Adipocyte (in vitro differentiated cells): ENCODE data around the gene SARM1.
"Not testable (repeated sequence)": the region's sequence is repeated elsewhere in the genome, so short reads cannot be mapped to it uniquely, and the experiment has no call there.

Experiments
- DNase-seq: peaks from one replicate; pipeline ENCODE4 v3.0.0-alpha.2; 2015; ENCODE audit warnings: low read depth
- H3K27me3 ChIP-seq: replicated peaks from 2 replicates; pipeline ENCODE4 v1.7.0; 2013; ENCODE audit warnings: mild to moderate bottlenecking, low read length, moderate library complexity; ENCODE audit not compliant: control insufficient read depth, insufficient read depth
- H3K36me3 ChIP-seq: 2 replicates; pipeline ENCODE4 v1.7.0; 2013; ENCODE audit warnings: low read length, mild to moderate bottlenecking, moderate library complexity; ENCODE audit not compliant: control insufficient read depth, insufficient read depth, severe bottlenecking
- H3K4me1 ChIP-seq: 2 replicates; pipeline ENCODE4 v1.7.0; 2013; ENCODE audit warnings: mild to moderate bottlenecking, low read length, moderate library complexity; ENCODE audit not compliant: control insufficient read depth, insufficient read depth
- H3K4me3 ChIP-seq: 2 replicates; pipeline ENCODE4 v1.7.0; 2013; ENCODE audit warnings: mild to moderate bottlenecking, low read length, moderate library complexity
- H3K9ac ChIP-seq: 2 replicates; pipeline ENCODE4 v1.7.0; 2013; ENCODE audit warnings: mild to moderate bottlenecking, low read length, moderate library complexity
- H3K9me3 ChIP-seq: 2 replicates; pipeline ENCODE4 v1.7.0; 2013; ENCODE audit warnings: mild to moderate bottlenecking, low read length, moderate library complexity; ENCODE audit not compliant: control insufficient read depth

Gene SARM1

DNA sequence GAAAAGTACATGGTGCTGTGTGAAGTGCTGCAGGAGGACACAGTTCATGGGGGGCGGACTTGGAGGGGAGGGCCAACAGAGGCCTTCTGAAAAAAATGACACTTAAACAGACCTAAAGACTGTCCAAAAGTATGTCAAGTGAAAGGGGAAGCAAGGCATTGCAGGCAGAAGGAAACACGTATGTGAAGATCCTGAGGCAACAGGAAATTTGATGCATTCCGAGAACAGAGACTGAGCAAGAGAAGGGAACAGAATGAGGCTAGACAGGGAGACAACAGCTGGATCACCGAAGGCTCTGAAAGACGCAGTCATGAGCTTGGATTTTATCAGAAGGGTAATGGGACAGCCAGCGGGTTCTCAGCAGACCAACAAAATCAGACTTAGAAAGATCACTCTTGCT, 37.3 kb upstream of the SARM1 start:
- DNase-seq: peak; percentile 37
- peaks cover 24% of the 10 kb centered on the region for H3K36me3 ChIP-seq
- peaks cover 28% of the 10 kb centered on the region for H3K4me1 ChIP-seq
- H3K4me3 ChIP-seq: peak overlapping the region; percentile 98
- no peaks in the 10 kb centered on the region for H3K27me3 ChIP-seq
- no peaks in the 10 kb centered on the region for H3K9me3 ChIP-seq
- H3K9ac ChIP-seq: peak overlapping the region; percentile 89

GRCh38 chr17:28334666-28335200, 36.8 kb upstream of the SARM1 start:
- H3K9ac ChIP-seq: peak overlapping the region; percentile 89
- no peaks in the 10 kb centered on the region for H3K27me3 ChIP-seq
- DNase-seq: peak; percentile 71
- H3K4me3 ChIP-seq: peak overlapping the region; percentile 98
- H3K9me3 ChIP-seq: no peaks in the 10 kb centered on the region
- H3K4me1 ChIP-seq: peaks cover 28% of the 10 kb centered on the region
- peaks cover 20% of the 10 kb centered on the region for H3K36me3 ChIP-seq

DNA sequence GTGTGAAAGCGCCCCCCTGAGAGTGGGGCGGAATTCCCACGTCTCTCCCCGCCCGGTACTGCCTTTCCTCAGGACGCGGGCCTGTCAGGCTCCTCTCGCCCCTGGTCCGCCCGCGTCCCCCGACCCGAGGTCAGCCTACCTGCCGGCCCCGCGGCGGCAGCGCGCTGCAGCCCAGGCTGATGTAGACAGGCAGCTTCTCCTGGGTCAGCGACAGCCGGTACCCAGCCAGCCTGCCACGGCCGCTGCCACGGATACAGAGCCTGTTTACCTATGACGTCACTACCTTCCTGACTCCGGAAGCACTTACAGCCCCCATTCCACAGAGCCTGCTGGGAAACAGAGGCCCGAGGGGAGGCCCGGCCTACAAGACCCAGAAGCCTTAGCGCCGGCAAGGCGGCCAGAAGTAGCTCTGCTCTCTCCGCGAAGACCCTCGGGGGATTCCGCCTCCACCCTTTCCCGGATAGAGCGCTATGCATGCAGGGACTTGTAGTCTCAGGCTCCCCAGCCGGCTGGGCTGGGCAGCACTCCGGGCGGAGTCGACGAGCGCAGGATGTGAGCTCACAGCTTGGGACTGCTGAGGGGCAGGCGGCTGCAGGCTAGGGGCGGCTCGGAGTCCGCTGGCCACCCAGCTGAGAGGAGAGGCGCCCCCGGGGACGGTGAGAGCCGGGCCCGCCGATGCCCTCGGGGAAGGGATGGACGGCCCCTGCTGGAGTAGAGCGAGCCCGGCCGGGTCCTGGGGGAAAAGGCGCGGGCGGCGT, 36.1 kb upstream of the SARM1 start, which contains the start of the genes IFT20 and TNFAIP1:
Gene IFT20 (minus strand): TSS at position 272 of the 758 bp plus-strand sequence. CDS start 3,487 bp downstream, outside the sequence.
Gene TNFAIP1 (plus strand): TSS at position 561 of the 758 bp plus-strand sequence. CDS start 3,761 bp downstream, outside the sequence.
- peaks cover 26% of the 10 kb centered on the region for H3K36me3 ChIP-seq
- no peaks in the 10 kb centered on the region for H3K27me3 ChIP-seq
- peaks cover 28% of the 10 kb centered on the region for H3K4me1 ChIP-seq
- H3K4me3 ChIP-seq: peak within 1 kb of the TSS; percentile 98
- DNase-seq: peak; percentile 100
- no peaks in the 10 kb centered on the region for H3K9me3 ChIP-seq
- H3K9ac ChIP-seq: peak within 1 kb of the TSS; percentile 92

DNA sequence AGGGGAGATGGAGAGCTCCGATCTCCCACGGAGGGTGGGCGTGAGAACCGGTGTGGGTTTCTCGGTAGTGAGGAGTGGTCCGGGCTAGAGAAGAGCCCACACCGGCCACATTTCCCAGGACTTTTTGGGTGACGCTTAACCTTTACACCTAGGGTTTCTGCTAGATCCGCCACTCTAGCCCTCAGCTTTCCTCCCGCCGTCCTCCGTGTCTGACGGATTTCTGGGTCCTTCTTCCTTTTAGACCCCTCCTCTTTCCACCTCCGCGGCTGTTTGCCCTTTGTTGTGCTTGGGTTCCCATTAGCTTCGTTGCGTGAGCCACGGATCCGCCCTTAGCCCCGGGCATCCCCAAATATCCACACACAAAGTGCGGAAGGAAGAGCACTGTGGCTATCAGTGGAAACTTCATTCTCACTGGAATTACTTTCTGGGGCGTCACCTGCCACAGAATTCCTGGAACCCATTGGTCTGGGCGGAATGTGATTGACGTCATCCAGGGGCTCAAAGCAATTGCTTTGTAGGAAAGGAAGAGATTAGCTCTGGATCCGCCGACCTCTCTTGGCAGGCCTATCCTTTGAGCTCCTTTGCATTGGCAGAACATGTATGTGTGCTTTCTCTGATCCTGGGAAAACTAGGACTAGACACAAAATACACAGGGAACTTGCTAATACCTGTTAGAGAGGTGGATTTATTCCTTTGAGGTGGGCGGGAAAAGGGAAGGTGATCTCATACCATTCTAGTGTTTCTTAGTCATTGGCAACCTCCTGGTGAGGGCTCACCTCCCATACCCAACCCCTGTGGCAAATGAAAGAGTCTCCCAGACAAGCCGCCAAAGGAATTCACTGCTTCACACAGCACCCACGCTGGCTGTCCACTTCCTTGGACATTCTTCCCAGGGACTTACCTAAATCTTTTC, 35.3 kb upstream of the SARM1 start:
- Histone ChIP-seq H3K36me3 (peaks cover 25% of the 10 kb centered on the region), H3K4me1 (peaks cover 28% of the 10 kb centered on the region), H3K4me3 (peak overlapping the region; percentile 98), H3K27me3 (no peaks in the 10 kb centered on the region), H3K9ac (peak overlapping the region; percentile 92), H3K9me3 (no peaks in the 10 kb centered on the region)
- DNase-seq: peak; percentile 90

GRCh38 chr17:28338056-28338768, 33.3 kb upstream of the SARM1 start:
- Histone ChIP-seq H3K27me3 (no peaks in the 10 kb centered on the region), H3K9me3 (no peaks in the 10 kb centered on the region), H3K9ac (no peak overlapping the region), H3K4me3 (no peak overlapping the region), H3K4me1 (peaks cover 28% of the 10 kb centered on the region), H3K36me3 (peaks cover 34% of the 10 kb centered on the region)
- no peak for DNase-seq

GRCh38 chr17:28338769-28339212, 32.7 kb upstream of the SARM1 start:
- not testable (repeated sequence) for H3K9me3 ChIP-seq, DNase-seq, H3K27me3 ChIP-seq, H3K4me3 ChIP-seq, H3K9ac ChIP-seq
- H3K36me3 ChIP-seq: peaks cover 37% of the 10 kb centered on the region
- H3K4me1 ChIP-seq: peaks cover 25% of the 10 kb centered on the region

DNA sequence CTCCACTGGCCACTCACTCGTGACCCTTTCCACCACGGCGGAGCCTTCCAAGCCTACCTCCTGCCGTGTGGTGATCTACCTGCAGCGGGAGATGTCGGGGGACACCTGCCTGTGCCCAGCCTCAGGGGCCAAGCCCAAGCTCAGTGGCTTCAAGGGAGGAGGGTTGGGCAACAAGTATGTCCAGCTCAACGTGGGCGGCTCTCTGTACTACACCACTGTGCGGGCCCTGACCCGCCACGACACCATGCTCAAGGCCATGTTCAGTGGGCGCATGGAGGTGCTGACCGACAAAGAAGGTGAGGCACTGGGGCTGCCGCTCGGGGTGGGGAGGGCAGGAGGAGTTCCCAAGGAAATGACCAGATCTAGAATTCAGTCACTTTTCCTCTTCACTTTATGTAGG, 32.1 kb upstream of the SARM1 start:
- DNase-seq: no peak
- Histone ChIP-seq H3K27me3 (no peaks in the 10 kb centered on the region), H3K4me3 (no peak overlapping the region), H3K36me3 (peaks cover 44% of the 10 kb centered on the region), H3K9me3 (no peaks in the 10 kb centered on the region), H3K9ac (no peak overlapping the region), H3K4me1 (peaks cover 18% of the 10 kb centered on the region)

- H3K27me3 ChIP-seq: no peaks in the 10 kb centered on the region
- peaks cover 53% of the 10 kb centered on the region for H3K36me3 ChIP-seq
- peaks cover 14% of the 10 kb centered on the region for H3K4me1 ChIP-seq
- no peak for DNase-seq
- no peaks in the 10 kb centered on the region for H3K9me3 ChIP-seq
- no peak overlapping the region for H3K9ac ChIP-seq
- no peak overlapping the region for H3K4me3 ChIP-seq
Measured at GRCh38 chr17:28340374-28340773, 31.1 kb upstream of the SARM1 start.

GRCh38 chr17:28341516-28341915, 30.0 kb upstream of the SARM1 start:
- H3K36me3 ChIP-seq: peaks cover 65% of the 10 kb centered on the region
- peaks cover 14% of the 10 kb centered on the region for H3K4me1 ChIP-seq
- H3K9me3 ChIP-seq: no peaks in the 10 kb centered on the region
- H3K9ac ChIP-seq: no peak overlapping the region
- DNase-seq: no peak
- H3K4me3 ChIP-seq: no peak overlapping the region
- H3K27me3 ChIP-seq: no peaks in the 10 kb centered on the region

DNA sequence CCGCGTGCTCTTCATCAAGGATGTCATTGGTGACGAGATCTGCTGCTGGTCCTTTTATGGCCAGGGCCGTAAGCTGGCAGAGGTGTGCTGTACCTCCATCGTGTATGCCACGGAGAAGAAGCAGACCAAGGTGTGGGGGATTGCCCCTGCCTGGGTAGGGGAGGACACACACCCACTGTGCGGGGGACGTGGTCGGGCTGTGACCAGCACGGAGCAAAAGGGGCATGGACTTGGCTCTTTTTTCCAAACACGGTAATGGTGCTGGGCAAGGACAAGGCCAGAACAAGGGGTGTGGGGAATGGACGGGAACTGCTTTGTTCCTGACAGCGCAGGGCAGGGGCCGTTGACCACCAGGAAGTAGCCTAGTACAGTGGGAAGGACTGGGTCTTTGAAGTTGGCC, 29.2 kb upstream of the SARM1 start:
- H3K4me1 ChIP-seq: peaks cover 16% of the 10 kb centered on the region

More for the DNA sequence above, 29.2 kb upstream of the SARM1 start:
- no peaks in the 10 kb centered on the region for H3K27me3 ChIP-seq
- no peak overlapping the region for H3K9ac ChIP-seq
- no peak for DNase-seq
- no peaks in the 10 kb centered on the region for H3K9me3 ChIP-seq
- peaks cover 72% of the 10 kb centered on the region for H3K36me3 ChIP-seq
- no peak overlapping the region for H3K4me3 ChIP-seq
